Activated naive CD8-positive, alpha-beta T cell (primary cell): ENCODE results near the gene MAK.
"Not testable (repeated sequence)": the region's sequence is repeated elsewhere in the genome, so short reads cannot be mapped to it uniquely, and the experiment has no call there.

Experiments
- H3K27ac Mint-ChIP-seq: one replicate; pipeline ENCODE4 v1.8.0; 2021; ENCODE audit warnings: mixed read lengths
- H3K27me3 Mint-ChIP-seq: one replicate; pipeline ENCODE4 v1.8.0; 2021; ENCODE audit warnings: mixed read lengths
- H3K36me3 Mint-ChIP-seq: one replicate; pipeline ENCODE4 v1.8.0; 2021; ENCODE audit warnings: mixed read lengths
- H3K4me1 Mint-ChIP-seq: one replicate; pipeline ENCODE4 v1.8.0; 2021; ENCODE audit warnings: low read depth, mixed read lengths
- H3K4me3 Mint-ChIP-seq: one replicate; pipeline ENCODE4 v1.8.0; 2021; ENCODE audit warnings: mild to moderate bottlenecking, mixed read lengths
- H3K9me3 Mint-ChIP-seq: one replicate; pipeline ENCODE4 v1.8.0; 2021; ENCODE audit warnings: low read depth, mixed read lengths

Gene MAK

DNA sequence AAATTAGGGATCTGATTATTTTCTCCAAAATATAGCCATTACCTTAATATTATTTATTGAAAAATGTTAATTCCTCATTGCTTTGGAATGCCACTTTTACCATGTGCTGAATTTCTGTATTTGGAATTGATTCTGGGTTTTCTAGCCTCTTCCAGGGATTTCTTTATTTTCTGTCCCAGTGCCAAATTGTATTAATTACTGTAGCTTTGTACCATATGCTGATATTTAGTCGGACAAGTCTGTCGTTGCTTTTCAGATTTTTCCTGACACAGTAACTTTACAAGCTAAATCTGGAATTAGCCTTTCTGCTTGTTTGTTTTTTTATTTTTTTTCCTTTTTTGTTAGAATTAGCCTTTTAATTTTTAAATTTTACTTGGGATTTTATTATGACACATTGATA, 101.6 kb downstream of the MAK start:
- H3K4me1 Mint-ChIP-seq: no peaks in the 10 kb centered on the region
- no peak overlapping the region for H3K4me3 Mint-ChIP-seq
- H3K27ac Mint-ChIP-seq: no peak overlapping the region
- H3K27me3 Mint-ChIP-seq: no peaks in the 10 kb centered on the region
- H3K36me3 Mint-ChIP-seq: peaks cover 5% of the 10 kb centered on the region
- H3K9me3 Mint-ChIP-seq: no peaks in the 10 kb centered on the region

DNA sequence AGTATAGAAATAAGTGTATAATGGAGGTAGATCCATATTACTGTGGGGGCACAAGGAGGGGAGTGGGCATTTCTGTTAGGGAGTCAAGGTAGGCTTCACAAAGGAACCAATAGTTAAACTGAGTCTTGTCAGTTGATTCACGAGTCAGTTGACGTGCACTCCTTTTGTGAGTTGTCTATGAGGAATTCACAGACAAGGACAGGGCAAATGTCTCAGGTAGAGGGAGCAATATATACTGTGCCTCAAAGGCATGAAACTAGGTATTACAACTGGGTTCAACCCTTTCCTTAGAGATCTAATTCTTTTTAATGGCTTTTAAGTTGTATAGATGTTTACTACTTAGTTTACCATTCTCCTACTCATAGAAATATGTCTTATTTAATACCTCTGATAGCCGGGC, 104.5 kb downstream of the MAK start:
- H3K27ac Mint-ChIP-seq: no peak overlapping the region
- H3K4me3 Mint-ChIP-seq: no peak overlapping the region
- no peaks in the 10 kb centered on the region for H3K4me1 Mint-ChIP-seq
- H3K27me3 Mint-ChIP-seq: no peaks in the 10 kb centered on the region
- no peaks in the 10 kb centered on the region for H3K9me3 Mint-ChIP-seq
- peaks cover 5% of the 10 kb centered on the region for H3K36me3 Mint-ChIP-seq

DNA sequence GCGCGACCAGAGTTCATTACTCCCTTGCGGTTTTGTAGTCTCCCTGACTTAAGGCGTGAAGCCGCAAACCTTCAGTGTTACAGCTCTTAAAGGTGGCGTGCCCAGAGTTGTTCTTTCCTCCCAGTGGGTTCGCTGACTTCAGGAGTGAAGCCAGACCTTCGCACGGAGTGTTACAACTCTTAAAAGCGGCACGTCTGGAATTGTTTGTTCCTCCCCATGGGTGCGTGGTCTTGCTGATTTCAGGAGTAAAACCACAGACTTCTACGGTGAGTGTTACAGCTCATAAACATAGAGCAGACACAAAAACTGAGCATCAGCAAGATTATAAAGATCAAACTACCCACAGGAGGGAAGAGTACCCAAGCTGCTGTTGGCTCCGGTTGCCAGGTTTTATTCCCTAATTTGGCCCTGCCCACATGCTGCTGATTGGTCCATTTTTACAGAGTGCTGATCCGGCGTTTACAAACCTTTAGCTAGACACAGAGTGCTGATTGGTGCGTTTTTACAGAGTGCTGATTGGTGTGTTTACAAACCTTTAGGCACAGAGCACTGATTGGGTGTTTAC, 105.1 kb downstream of the MAK start:
- no peak overlapping the region for H3K4me3 Mint-ChIP-seq
- H3K9me3 Mint-ChIP-seq: no peaks in the 10 kb centered on the region
- H3K36me3 Mint-ChIP-seq: peaks cover 5% of the 10 kb centered on the region
- H3K27ac Mint-ChIP-seq: no peak overlapping the region
- H3K4me1 Mint-ChIP-seq: no peaks in the 10 kb centered on the region
- no peaks in the 10 kb centered on the region for H3K27me3 Mint-ChIP-seq

DNA sequence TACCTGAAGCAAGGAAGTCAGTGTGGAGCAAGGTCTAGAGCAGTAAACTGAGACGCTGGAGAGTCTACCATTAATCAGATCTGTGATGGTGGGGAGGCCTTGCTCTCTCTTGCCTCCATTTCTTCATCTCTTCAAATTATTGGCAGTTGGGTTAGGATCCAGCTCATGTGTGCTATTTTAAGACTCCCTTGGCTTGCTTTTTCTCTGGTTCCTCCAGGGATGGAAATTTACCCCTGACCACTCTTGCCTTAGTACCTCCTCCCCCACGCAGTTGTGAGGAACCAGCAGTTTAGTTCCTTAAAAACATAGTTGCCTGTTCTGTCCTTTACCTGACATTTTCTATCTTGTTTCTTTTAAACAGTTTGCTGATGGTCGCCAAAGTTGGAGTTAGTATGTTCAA, 108.1 kb downstream of the MAK start:
- no peaks in the 10 kb centered on the region for H3K27me3 Mint-ChIP-seq

DNA sequence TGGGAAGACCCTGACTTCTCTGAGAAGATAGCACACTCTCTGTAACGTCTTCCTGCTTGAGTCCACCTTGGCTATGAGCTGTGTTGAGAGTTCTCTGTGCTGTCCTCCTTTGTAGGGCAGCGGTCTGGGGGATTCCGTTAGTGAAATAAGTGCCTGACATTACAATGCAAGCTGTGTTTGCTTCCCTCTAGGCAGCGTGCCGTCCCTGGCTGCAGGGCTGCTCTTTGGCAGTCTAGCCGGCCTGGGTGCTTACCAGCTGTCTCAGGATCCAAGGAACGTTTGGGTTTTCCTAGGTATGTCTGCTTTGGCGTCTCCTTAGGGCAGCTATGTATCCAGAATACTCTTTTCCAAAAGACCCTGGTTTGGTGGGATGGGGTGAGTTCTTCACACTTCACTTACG, 112.6 kb downstream of the MAK start:
- Mint-ChIP-seq H3K27me3 (no peaks in the 10 kb centered on the region), H3K4me1 (peaks cover 44% of the 10 kb centered on the region), H3K9me3 (no peaks in the 10 kb centered on the region), H3K27ac (peak overlapping the region; percentile 34), H3K4me3 (peak overlapping the region; percentile 38), H3K36me3 (peaks cover 6% of the 10 kb centered on the region)

More for the DNA sequence above, 108.1 kb downstream of the MAK start:
- Mint-ChIP-seq H3K4me3 (no peak overlapping the region), H3K27ac (peak overlapping the region; percentile 1), H3K36me3 (peaks cover 11% of the 10 kb centered on the region), H3K4me1 (peaks cover 13% of the 10 kb centered on the region), H3K9me3 (no peaks in the 10 kb centered on the region)

DNA sequence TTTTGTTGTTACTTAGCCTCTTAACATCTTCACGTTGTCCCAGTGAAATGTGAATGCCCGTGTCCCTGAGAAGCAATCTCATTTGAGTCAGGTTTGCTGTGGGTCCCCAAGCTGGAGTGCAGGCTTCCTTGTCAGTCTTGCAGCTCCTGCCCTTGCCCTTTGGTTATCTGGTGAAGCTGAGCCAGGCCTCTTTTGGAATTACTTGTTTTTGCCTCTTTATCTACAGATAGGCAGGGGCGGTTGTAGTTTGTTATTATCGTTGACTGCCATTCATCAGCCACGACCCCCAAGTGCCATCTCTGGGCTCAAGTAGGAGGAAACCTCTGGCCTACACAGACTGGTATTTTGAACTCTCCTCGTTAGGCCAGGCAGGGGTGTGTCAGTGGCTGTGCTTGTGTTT, 113.3 kb downstream of the MAK start:
- no peaks in the 10 kb centered on the region for H3K27me3 Mint-ChIP-seq
- H3K9me3 Mint-ChIP-seq: no peaks in the 10 kb centered on the region
- no peak overlapping the region for H3K27ac Mint-ChIP-seq
- H3K4me1 Mint-ChIP-seq: peaks cover 44% of the 10 kb centered on the region
- H3K4me3 Mint-ChIP-seq: no peak overlapping the region
- peaks cover 6% of the 10 kb centered on the region for H3K36me3 Mint-ChIP-seq

DNA sequence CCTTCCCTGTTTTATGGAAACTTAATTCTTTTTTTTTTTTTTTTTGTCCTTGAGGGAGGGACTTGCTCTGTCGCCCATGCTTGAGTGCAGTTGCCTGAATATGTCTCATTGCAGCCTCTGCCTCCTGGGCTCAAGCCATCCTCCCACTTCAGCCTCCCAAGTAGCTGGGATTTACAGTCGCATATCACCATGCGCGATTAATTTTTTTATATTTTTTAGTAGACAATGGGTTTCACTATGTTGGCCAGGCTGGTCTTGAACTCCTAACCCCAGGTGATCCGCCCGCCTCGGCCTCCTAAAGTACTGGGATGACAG, 114.8 kb downstream of the MAK start:
- Mint-ChIP-seq H3K27me3 (no peaks in the 10 kb centered on the region), H3K36me3 (peaks cover 6% of the 10 kb centered on the region), H3K4me3 (peak overlapping the region; percentile 94), H3K27ac (peak overlapping the region; percentile 90), H3K4me1 (peaks cover 52% of the 10 kb centered on the region), H3K9me3 (no peaks in the 10 kb centered on the region)

DNA sequence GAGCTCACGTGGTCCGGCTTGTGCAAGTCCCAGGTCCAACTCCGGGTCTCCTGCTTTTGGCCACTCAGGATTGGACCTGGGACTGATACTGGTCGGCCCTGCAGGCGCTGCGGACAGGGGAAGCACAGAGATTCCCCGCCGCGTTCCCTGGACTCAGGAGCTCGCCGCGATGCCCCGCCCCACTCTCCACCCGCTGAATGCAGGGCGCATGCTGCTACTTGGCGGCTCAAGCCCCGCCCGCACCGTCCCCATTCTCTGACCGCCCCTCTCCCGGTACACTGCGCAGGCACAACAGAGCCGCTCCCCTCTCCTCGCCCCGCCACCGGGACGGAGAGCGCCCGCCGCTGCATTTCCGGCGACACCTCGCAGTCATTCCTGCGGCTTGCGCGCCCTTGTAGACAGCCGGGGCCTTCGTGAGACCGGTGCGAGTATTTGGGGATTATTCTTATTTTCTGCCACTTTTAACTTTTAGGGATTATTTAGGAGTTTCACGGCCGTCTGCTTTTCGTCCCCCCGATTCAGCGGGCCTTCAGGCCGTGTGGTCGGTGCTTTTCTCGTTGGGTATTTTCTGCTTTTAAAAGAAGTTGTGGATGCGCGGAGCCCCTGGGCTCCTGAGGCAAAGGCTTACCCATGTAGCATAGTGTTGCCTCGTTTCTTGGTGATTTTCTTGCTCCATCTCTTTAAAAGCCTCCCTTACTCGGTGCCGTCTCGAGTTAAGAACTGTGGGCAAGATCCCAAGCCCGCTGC, 115.3 kb downstream of the MAK start, which contains the start of gene TMEM14C:
Gene TMEM14C, plus strand, starts transcription at position 251 of the 747 bp plus-strand sequence. CDS start 1,544 bp downstream, outside the sequence.
- Mint-ChIP-seq H3K4me3 (peak within 1 kb of the TSS; percentile 94), H3K27me3 (no peaks in the 10 kb centered on the region), H3K36me3 (peaks cover 4% of the 10 kb centered on the region), H3K27ac (peak within 1 kb of the TSS; percentile 90), H3K9me3 (no peaks in the 10 kb centered on the region), H3K4me1 (peaks cover 52% of the 10 kb centered on the region)

DNA sequence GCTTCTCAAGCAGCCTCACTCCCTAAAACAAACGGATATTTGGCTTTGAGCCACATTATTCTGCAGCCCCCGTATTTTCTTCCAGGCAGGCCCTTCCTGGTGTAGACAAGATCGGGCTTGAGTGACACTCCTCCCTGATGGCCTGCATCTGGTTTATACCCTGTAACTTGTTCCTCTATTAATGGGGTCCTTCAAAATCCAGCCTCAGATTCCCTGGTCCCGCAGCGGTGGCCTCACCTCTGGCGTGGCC, 115.8 kb downstream of the MAK start:
- peaks cover 49% of the 10 kb centered on the region for H3K4me1 Mint-ChIP-seq
- peak overlapping the region; percentile 94 for H3K4me3 Mint-ChIP-seq
- H3K27ac Mint-ChIP-seq: peak overlapping the region; percentile 90
- H3K36me3 Mint-ChIP-seq: peaks cover 2% of the 10 kb centered on the region
- no peaks in the 10 kb centered on the region for H3K9me3 Mint-ChIP-seq
- no peaks in the 10 kb centered on the region for H3K27me3 Mint-ChIP-seq

DNA sequence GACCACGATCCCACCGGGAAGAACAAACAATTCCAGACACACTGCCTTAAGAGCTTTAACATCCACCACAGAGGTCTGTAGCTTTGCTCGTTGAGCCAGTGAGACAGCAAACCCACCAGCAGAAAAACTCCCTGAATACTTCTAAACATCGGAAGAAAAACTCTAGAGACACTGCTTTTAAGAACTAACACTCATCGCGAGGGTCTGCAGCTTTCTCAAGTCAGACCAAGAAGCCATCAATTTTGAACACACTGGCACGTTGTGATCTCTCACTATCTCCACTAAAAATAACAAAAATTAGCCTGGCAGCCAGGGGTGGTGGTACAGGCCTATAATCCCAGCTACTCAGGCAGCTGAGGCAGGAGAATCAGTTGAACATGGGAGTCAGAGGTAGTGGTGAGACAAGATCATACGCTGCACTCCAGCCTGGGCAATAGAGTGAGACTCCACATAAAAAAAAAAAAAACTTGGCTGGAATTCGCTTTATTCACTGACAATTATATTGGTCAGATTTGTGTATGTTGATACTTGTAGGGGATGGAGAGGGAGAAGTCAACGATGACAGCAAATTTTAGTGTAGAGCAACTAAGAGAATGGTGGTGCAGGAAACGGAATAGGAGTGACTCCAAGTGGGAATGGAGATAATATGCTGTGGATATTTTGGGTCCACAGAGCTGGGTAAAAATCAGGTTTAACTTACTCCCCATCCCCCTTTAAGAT, 116.3 kb downstream of the MAK start:
- Mint-ChIP-seq H3K36me3 (peaks cover 2% of the 10 kb centered on the region), H3K4me3 (peak overlapping the region; percentile 94), H3K9me3 (no peaks in the 10 kb centered on the region), H3K4me1 (peaks cover 48% of the 10 kb centered on the region), H3K27me3 (no peaks in the 10 kb centered on the region), H3K27ac (peak overlapping the region; percentile 90)

DNA sequence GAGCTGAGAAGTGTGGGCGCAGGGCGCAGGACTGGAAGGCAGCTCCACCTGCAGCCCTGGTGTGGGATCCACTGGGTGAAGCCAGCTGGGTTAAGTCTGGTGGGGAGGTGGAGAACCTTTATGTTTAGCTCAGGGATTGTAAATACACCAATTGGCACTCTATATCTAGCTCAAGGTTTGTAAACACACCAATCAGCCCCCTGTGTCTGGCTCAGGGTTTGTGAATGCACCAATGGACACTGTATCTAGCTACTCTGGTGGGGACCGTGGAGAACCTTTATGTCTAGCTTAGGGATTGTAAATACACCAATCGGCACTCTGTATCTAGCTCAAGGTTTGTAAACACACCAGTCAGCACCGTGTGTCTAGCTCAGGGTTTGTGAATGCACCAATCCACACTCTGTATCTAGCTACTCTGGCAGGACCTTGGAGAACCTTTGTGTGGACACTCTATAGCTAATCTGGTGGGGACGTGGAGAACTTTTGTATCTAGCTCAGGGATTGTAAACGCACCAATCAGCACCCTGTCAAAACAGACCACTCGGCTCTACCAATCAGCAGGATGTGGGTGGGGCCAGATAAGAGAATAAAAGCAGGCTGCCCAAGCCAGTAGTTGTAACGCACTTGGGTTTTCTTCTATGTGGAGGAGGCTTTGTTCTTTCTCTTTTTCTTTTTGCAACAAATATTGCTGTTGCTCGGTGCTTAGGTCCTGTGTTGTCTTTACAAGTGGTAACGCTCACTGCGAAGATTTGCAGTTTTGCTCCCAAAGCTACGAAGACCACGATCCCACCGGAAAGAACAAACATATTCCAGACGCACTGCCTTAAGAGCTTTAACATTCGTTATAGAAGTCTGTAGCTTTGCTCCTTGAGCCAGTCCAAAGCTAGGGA, 117.1 kb downstream of the MAK start:
- H3K27ac Mint-ChIP-seq: peak overlapping the region; percentile 90
- peaks cover 47% of the 10 kb centered on the region for H3K4me1 Mint-ChIP-seq
- H3K27me3 Mint-ChIP-seq, H3K9me3 Mint-ChIP-seq, H3K36me3 Mint-ChIP-seq: not testable (repeated sequence)
- peak overlapping the region; percentile 94 for H3K4me3 Mint-ChIP-seq

DNA sequence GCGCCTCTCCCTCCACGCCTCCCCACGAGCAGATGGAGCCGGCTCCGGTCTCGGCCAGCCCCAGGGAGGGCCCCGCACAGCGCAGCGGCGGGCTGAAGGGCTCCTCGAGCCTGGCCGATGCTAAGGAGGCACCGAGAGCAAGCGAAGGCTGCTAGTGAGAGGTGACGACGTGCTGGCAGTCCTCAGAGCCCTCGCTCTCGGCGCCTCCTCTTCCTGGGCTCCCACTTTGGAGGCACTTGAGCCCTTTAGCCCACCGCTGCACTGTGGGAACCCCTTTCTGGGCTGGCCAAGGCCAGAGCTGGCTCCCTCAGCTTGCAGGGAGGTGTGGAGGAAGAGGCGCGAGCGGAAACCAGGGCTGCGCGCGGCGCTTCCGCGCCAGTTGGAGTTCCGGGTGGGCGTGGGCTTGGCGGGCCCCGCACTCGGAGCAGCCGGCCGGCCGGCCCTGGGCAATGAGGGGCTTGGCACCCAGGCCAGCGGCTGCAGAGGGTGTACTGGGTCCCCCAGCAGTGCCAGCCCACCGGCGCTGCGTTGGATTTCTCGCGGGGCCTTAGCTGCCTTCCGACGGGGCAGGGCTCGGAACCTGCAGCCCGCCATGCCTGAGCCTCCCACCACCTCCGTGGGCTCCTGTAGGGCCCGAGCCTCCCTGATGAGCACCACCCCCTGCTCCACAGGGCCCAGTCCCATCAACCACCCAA, 117.9 kb downstream of the MAK start:
- no peaks in the 10 kb centered on the region for H3K27me3 Mint-ChIP-seq
- H3K9me3 Mint-ChIP-seq: no peaks in the 10 kb centered on the region
- no peaks in the 10 kb centered on the region for H3K36me3 Mint-ChIP-seq
- peak overlapping the region; percentile 76 for H3K27ac Mint-ChIP-seq
- H3K4me3 Mint-ChIP-seq: peak overlapping the region; percentile 94
- H3K4me1 Mint-ChIP-seq: peaks cover 41% of the 10 kb centered on the region

DNA sequence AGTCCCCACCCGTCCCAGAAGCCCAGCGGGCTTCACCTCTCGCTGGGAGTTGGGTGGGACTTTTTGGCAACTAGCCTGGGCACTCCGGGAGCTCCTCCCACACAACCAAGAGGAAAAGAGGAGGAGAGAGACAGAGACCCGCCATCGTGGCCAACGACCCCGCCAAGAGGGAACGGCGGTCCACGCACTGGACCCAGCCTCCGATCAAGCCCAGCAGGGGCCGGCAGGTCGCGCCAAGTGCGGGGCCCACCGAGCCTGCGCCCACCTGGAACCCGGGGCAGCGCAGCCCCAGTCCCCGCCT, 118.4 kb downstream of the MAK start:
- H3K27me3 Mint-ChIP-seq: no peaks in the 10 kb centered on the region
- no peaks in the 10 kb centered on the region for H3K36me3 Mint-ChIP-seq
- no peaks in the 10 kb centered on the region for H3K9me3 Mint-ChIP-seq
- peaks cover 38% of the 10 kb centered on the region for H3K4me1 Mint-ChIP-seq
- peak overlapping the region; percentile 88 for H3K4me3 Mint-ChIP-seq
- peak overlapping the region; percentile 92 for H3K27ac Mint-ChIP-seq

DNA sequence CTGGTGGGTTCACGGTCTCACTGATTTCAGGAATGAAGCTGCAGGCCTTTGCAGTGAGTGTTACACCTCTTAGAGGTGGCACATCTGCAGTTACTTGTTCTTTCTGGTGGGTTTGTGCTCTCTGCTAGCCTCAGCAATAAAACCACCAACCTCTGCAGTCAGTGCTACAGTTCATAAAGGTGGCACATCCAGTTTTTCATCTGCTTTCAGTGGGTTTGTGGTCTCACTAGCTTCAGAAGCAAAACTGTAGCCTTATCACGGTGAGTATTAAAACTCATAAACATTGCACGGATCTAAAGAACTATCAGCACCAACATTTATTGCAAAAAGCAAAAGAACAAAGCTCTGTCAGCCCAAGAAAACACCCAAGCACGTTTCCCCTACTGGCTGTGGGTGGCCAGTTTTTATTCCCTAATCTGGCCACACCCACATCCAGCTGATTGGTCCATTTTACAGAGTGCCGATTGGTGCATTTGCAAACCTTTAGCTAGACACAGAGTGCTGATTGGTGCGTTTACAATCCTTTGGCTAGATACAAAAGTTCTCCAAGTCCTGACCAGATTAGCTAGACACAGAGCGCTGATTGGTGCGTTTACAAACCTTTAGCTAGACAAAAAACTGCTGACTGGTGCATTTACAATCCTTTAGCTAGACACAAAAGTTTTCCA, 118.9 kb downstream of the MAK start:
- Mint-ChIP-seq H3K4me1 (peaks cover 36% of the 10 kb centered on the region), H3K9me3 (no peaks in the 10 kb centered on the region), H3K27ac (peak overlapping the region; percentile 92), H3K27me3 (no peaks in the 10 kb centered on the region), H3K36me3 (no peaks in the 10 kb centered on the region), H3K4me3 (peak overlapping the region; percentile 88)
